H9 (cell line): ENCODE measurements around the gene GGACT. TPM values are rescaled to one million over a fixed set of nuclear protein-coding genes. Genes with fewer than 3 reads are reported as not detected.

ENCODE experiments used
- DNase-seq: peaks from one replicate; pipeline ENCODE4 v3.0.0-alpha.2; 2017
- H2AFZ ChIP-seq: one replicate; pipeline ENCODE4 v1.6.1; 2013; ENCODE audit warnings: mild to moderate bottlenecking, low read length, control low read depth, moderate library complexity
- H2AK5ac ChIP-seq: 2 replicates; pipeline ENCODE4 v1.6.1; 2013; ENCODE audit warnings: low read length, control low read depth, mixed read lengths; ENCODE audit not compliant: insufficient read length
- H2BK120ac ChIP-seq: one replicate; pipeline ENCODE4 v1.6.1; 2013; ENCODE audit warnings: low read depth, mild to moderate bottlenecking, low read length, control low read depth, inconsistent platforms; ENCODE audit not compliant: poor library complexity, severe bottlenecking
- H2BK12ac ChIP-seq: 2 replicates; pipeline ENCODE4 v1.6.1; 2013; ENCODE audit warnings: low read length, control low read depth, mixed read lengths, low read depth; ENCODE audit not compliant: insufficient read length
- H2BK15ac ChIP-seq: 2 replicates; pipeline ENCODE4 v1.6.1; 2013; ENCODE audit warnings: low read depth, low read length, control low read depth
- H2BK20ac ChIP-seq: one replicate; pipeline ENCODE4 v1.6.1; 2013; ENCODE audit warnings: low read depth, mild to moderate bottlenecking, low read length, control low read depth, inconsistent platforms; ENCODE audit not compliant: poor library complexity, severe bottlenecking
- H2BK5ac ChIP-seq: 2 replicates; pipeline ENCODE4 v1.6.1; 2013; ENCODE audit warnings: low read length, control low read depth, mixed read lengths; ENCODE audit not compliant: insufficient read length
- H3K14ac ChIP-seq: 2 replicates; pipeline ENCODE4 v1.6.1; 2013; ENCODE audit warnings: low read length, control low read depth; ENCODE audit not compliant: insufficient read depth
- H3K18ac ChIP-seq: 2 replicates; pipeline ENCODE4 v1.6.1; 2013; ENCODE audit warnings: low read depth, mild to moderate bottlenecking, mixed read lengths, low read length, control low read depth; ENCODE audit not compliant: insufficient read length
- H3K23ac ChIP-seq: 2 replicates; pipeline ENCODE4 v1.6.1; 2013; ENCODE audit warnings: low read length, control low read depth, mixed read lengths, low read depth; ENCODE audit not compliant: insufficient read length
- H3K23me2 ChIP-seq: 2 replicates; pipeline ENCODE4 v1.6.1; 2013; ENCODE audit warnings: low read depth, mild to moderate bottlenecking, mixed read lengths, low read length, control low read depth; ENCODE audit not compliant: insufficient read length, poor library complexity, severe bottlenecking
- H3K27ac ChIP-seq: 2 replicates; pipeline ENCODE4 v1.5.1; 2013; ENCODE audit warnings: low read length, control low read depth, mixed read lengths, low read depth; ENCODE audit not compliant: insufficient read length
- H3K27me3 ChIP-seq: 2 replicates; pipeline ENCODE4 v1.6.1; 2013; ENCODE audit warnings: low read length, control low read depth, inconsistent platforms; ENCODE audit not compliant: insufficient read depth
- H3K4ac ChIP-seq: 2 replicates; pipeline ENCODE4 v1.6.1; 2013; ENCODE audit warnings: low read depth, mild to moderate bottlenecking, control low read depth, inconsistent platforms, low read length, moderate library complexity
- H3K4me1 ChIP-seq: 2 replicates; pipeline ENCODE4 v1.6.1; 2013; ENCODE audit warnings: low read length, control low read depth, inconsistent platforms; ENCODE audit not compliant: insufficient read depth
- H3K4me2 ChIP-seq: 2 replicates; pipeline ENCODE4 v1.6.1; 2013; ENCODE audit warnings: low read length, control low read depth, mixed read lengths; ENCODE audit not compliant: insufficient read length, insufficient read depth
- H3K56ac ChIP-seq: 2 replicates; pipeline ENCODE4 v1.6.1; 2013; ENCODE audit warnings: low read depth, mild to moderate bottlenecking, mixed read lengths, low read length, control low read depth; ENCODE audit not compliant: insufficient read length
- H3K79me1 ChIP-seq: 2 replicates; pipeline ENCODE4 v1.6.1; 2013; ENCODE audit warnings: low read depth, mild to moderate bottlenecking, moderate library complexity, low read length, control low read depth, inconsistent platforms; ENCODE audit not compliant: insufficient read depth, poor library complexity, severe bottlenecking
- H3K79me2 ChIP-seq: 2 replicates; pipeline ENCODE4 v1.6.1; 2013; ENCODE audit warnings: low read length, control low read depth, inconsistent platforms; ENCODE audit not compliant: insufficient read depth
- H3K9ac ChIP-seq: 2 replicates; pipeline ENCODE4 v1.6.1; 2013; ENCODE audit warnings: low read length, control low read depth, mixed read lengths; ENCODE audit not compliant: insufficient read length; ENCODE audit errors: extremely low read depth
- H3K9me3 ChIP-seq: one replicate; pipeline ENCODE4 v1.6.1; 2013; ENCODE audit warnings: low read depth, low read length, inconsistent platforms; ENCODE audit not compliant: control insufficient read depth
- H3T11ph ChIP-seq: one replicate; pipeline ENCODE4 v1.6.1; 2013; ENCODE audit warnings: mild to moderate bottlenecking, low read length, control low read depth, inconsistent platforms
- H4K20me1 ChIP-seq: one replicate; pipeline ENCODE4 v1.6.1; 2013; ENCODE audit not compliant: control insufficient read depth, insufficient read length, insufficient read depth
- H4K5ac ChIP-seq: 2 replicates; pipeline ENCODE4 v1.6.1; 2013; ENCODE audit warnings: low read depth, mild to moderate bottlenecking, mixed read lengths, low read length, control low read depth; ENCODE audit not compliant: insufficient read length
- H4K8ac ChIP-seq: replicated peaks from 2 replicates; pipeline ENCODE4 v1.6.1; 2013; ENCODE audit warnings: low read length, control low read depth, mixed read lengths, low read depth; ENCODE audit not compliant: insufficient read length
- H4K91ac ChIP-seq: 2 replicates; pipeline ENCODE4 v1.6.1; 2013; ENCODE audit warnings: low read depth, mild to moderate bottlenecking, moderate library complexity, mixed read lengths, low read length, control low read depth; ENCODE audit not compliant: insufficient read length
- H3K27ac Mint-ChIP-seq, 3 experiments: 2 replicates in 2 of 3; 3 replicates in 1 of 3; pipeline ENCODE4 v1.8.0; 2020 to 2021; ENCODE audit warnings: mixed read lengths in 3 of 3, mild to moderate bottlenecking in 1 of 3, moderate library complexity in 1 of 3
- H3K27me3 Mint-ChIP-seq: 2 replicates; pipeline ENCODE4 v1.8.0; 2021; ENCODE audit warnings: low read depth, mild to moderate bottlenecking, moderate library complexity, mixed read lengths
- H3K36me3 Mint-ChIP-seq, 3 experiments: 2 replicates in 2 of 3; 3 replicates in 1 of 3; pipeline ENCODE4 v1.8.0; 2020 to 2021; ENCODE audit warnings: low read depth in 3 of 3, mixed read lengths in 3 of 3; ENCODE audit not compliant: insufficient read depth in 1 of 3
- H3K4me1 Mint-ChIP-seq, 2 experiments: 2 replicates each; pipeline ENCODE4 v1.8.0; 2020; ENCODE audit warnings: mixed read lengths in 2 of 2
- H3K4me3 Mint-ChIP-seq, 2 experiments: 2 replicates in 1 of 2; 3 replicates in 1 of 2; pipeline ENCODE4 v1.8.0; 2020 to 2021; ENCODE audit warnings: mild to moderate bottlenecking in 2 of 2, mixed read lengths in 2 of 2, moderate library complexity in 1 of 2
- H3K9me3 Mint-ChIP-seq, 2 experiments: 2 replicates in 1 of 2; 3 replicates in 1 of 2; pipeline ENCODE4 v1.8.0; 2020; ENCODE audit warnings: mild to moderate bottlenecking in 2 of 2, mixed read lengths in 2 of 2, moderate library complexity in 1 of 2
- WGBS: extraction: QIAGEN DNeasy Blood & Tissue Kit; methylation state at CpG from one replicate; pipeline ENCODE4 v1.1.7; 2013; ENCODE audit warnings: missing lambda C conversion rate, low lambda C conversion rate, mixed read lengths; ENCODE audit not compliant: insufficient read length; ENCODE audit errors: extremely low coverage; 5-methylcytosine and 5-hydroxymethylcytosine counted together
- total RNA-seq: library from RNA; stranded (reverse); gene quantifications from 2 replicates; pipeline ENCODE4 v1.2.1, GENCODE V29; 2021
- TF ChIP-seq, protein P1 (sequence below): fragments of 200-600 bp; sonication (generic); conservative IDR thresholded peaks from 3 replicates; pipeline ENCODE4 v1.8.0; 2021; ENCODE audit warnings: antibody characterized with exemption, mild to moderate bottlenecking

GGACT gene
- total RNA-seq, 1 experiment from 2014 or later = 1.3 TPM

DNA sequence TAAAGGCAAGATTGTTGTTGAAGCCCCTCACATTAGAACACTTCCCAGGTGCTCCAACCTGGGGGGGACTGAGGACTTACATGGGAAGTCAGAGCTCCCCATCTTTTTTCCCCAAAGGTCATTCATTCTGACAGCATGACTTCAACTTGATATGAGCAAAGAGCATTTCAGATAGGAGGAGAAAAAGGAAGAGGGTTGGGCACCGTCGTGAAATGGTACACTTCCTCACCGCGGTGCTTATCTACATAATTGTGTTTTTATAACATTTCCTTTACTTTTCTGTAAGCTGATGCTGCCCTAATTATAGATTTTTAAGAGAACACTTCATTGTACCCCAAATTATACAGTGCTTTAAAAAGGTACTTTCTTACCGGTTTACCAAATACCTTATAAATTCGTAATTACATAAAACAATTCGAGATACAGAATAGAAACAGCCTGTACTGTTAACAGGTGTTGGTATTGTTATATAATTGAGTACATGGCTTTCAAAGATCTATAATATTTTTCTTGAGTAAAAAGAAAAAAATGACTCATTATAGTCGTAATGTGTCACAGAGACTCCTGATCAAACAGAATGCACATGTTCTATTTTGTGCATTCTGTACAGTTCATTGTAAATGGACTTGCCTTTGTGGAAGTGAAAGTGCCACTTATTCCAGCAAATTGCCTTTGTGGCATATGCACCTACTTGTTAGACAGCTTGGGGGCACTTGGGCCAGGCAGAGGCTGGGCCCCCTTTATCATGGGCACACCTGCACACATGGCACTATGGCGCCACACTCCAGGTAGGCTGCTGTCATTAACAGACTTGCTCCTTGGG is 81.8 kb downstream of the GGACT start:
- H2BK12ac ChIP-seq = no peak overlapping the region
- Mint-ChIP-seq H3K36me3 (no peaks in the 10 kb centered on the region), H3K4me1 (peaks cover 57 to 58% of the 10 kb centered on the region in 2 experiments), H3K27ac (peak overlapping the region in 1 of 3 experiments; percentile 89; a peak in 2 of 7 replicates), H3K27me3 (no peaks in the 10 kb centered on the region), H3K4me3 (no peak overlapping the region), H3K9me3 (no peaks in the 10 kb centered on the region)
- H2BK120ac ChIP-seq = no peak overlapping the region
- H3K27ac ChIP-seq = no peak overlapping the region
- H2AFZ ChIP-seq = no peak overlapping the region
- H3K9me3 ChIP-seq = no peaks in the 10 kb centered on the region
- H2AK5ac ChIP-seq = no peak overlapping the region
- H3K23me2 ChIP-seq = no peaks in the 10 kb centered on the region
- H4K91ac ChIP-seq = no peak overlapping the region
- H2BK5ac ChIP-seq = no peak overlapping the region
- H3K18ac ChIP-seq = no peak overlapping the region
- H4K8ac ChIP-seq = no peak overlapping the region
- H3K79me2 ChIP-seq = no peaks in the 10 kb centered on the region
- H3K23ac ChIP-seq = no peak overlapping the region
- TF ChIP-seq, protein P1, sequence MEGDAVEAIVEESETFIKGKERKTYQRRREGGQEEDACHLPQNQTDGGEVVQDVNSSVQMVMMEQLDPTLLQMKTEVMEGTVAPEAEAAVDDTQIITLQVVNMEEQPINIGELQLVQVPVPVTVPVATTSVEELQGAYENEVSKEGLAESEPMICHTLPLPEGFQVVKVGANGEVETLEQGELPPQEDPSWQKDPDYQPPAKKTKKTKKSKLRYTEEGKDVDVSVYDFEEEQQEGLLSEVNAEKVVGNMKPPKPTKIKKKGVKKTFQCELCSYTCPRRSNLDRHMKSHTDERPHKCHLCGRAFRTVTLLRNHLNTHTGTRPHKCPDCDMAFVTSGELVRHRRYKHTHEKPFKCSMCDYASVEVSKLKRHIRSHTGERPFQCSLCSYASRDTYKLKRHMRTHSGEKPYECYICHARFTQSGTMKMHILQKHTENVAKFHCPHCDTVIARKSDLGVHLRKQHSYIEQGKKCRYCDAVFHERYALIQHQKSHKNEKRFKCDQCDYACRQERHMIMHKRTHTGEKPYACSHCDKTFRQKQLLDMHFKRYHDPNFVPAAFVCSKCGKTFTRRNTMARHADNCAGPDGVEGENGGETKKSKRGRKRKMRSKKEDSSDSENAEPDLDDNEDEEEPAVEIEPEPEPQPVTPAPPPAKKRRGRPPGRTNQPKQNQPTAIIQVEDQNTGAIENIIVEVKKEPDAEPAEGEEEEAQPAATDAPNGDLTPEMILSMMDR = no peak
- no peaks in the 10 kb centered on the region for H3K27me3 ChIP-seq
- H3K14ac ChIP-seq = no peak overlapping the region
- no peak overlapping the region for H3K9ac ChIP-seq
- no peak overlapping the region for H4K5ac ChIP-seq
- no peaks in the 10 kb centered on the region for H3K79me1 ChIP-seq
- H2BK15ac ChIP-seq = no peak overlapping the region
- no peak overlapping the region for H2BK20ac ChIP-seq
- no CpG with 5 or more reads among the region's 9 CpGs for WGBS
- DNase-seq = no peak
- H4K20me1 ChIP-seq = no peaks in the 10 kb centered on the region
- peaks cover 27% of the 10 kb centered on the region for H3K4me1 ChIP-seq
- no peak overlapping the region for H3K56ac ChIP-seq
- no peak overlapping the region for H3T11ph ChIP-seq
- H3K4ac ChIP-seq = no peak overlapping the region
- H3K4me2 ChIP-seq = no peak overlapping the region
